Activated CD8-positive, alpha-beta memory T cell treated with anti-CD3 and anti-CD28 coated beads for 4 hours (primary cell): Measurements from ENCODE around the gene HAPSTR1.

ENCODE experiments used
- DNase-seq, 2 donors: peaks; one replicate each; pipeline ENCODE4 v3.0.0-alpha.2; 2020; ENCODE audit warnings: low read depth in 2 of 2

Gene HAPSTR1

GRCh38 chr16:9123401-9123800 lies 32.0 kb downstream of the HAPSTR1 start:
- DNase-seq = no peak

GRCh38 chr16:9123871-9124270 lies 32.4 kb downstream of the HAPSTR1 start:
- DNase-seq = no peak

GRCh38 chr16:9124444-9124843 lies 33.0 kb downstream of the HAPSTR1 start:
- no peak for DNase-seq

- DNase-seq = no peak
Measured at GRCh38 chr16:9124908-9125584, 33.6 kb downstream of the HAPSTR1 start.

- no peak for DNase-seq
Measured at GRCh38 chr16:9125658-9126505, 34.4 kb downstream of the HAPSTR1 start.

GRCh38 chr16:9126609-9127008 lies 35.2 kb downstream of the HAPSTR1 start:
- DNase-seq = no peak

GRCh38 chr16:9128346-9129342 lies 37.2 kb downstream of the HAPSTR1 start:
- no peak for DNase-seq

GRCh38 chr16:9134306-9134705 lies 42.9 kb downstream of the HAPSTR1 start:
- no peak for DNase-seq

GRCh38 chr16:9134739-9135138 lies 43.3 kb downstream of the HAPSTR1 start:
- peak; percentile 36 to 43 for DNase-seq

GRCh38 chr16:9135797-9136196 lies 44.4 kb downstream of the HAPSTR1 start:
- DNase-seq = no peak

- no peak for DNase-seq
Measured at GRCh38 chr16:9136596-9136995, 45.2 kb downstream of the HAPSTR1 start.

GRCh38 chr16:9138021-9138680 lies 46.7 kb downstream of the HAPSTR1 start:
- no peak for DNase-seq

- DNase-seq = peak; percentile 40 to 47
Measured at GRCh38 chr16:9138731-9139501, 47.5 kb downstream of the HAPSTR1 start.

- no peak for DNase-seq
Measured at GRCh38 chr16:9139965-9140364, 48.5 kb downstream of the HAPSTR1 start.
